ENCODE measurements around the gene SKP1. TPM values are rescaled to one million over a fixed set of nuclear protein-coding genes. Genes with fewer than 3 reads are reported as not detected.
A peak's percentile ranks its signal among the peaks of the same experiment; 100 is the strongest.

SKP1 gene
- total RNA-seq, 1 experiment from 2014 or later, result 415 TPM

DNA sequence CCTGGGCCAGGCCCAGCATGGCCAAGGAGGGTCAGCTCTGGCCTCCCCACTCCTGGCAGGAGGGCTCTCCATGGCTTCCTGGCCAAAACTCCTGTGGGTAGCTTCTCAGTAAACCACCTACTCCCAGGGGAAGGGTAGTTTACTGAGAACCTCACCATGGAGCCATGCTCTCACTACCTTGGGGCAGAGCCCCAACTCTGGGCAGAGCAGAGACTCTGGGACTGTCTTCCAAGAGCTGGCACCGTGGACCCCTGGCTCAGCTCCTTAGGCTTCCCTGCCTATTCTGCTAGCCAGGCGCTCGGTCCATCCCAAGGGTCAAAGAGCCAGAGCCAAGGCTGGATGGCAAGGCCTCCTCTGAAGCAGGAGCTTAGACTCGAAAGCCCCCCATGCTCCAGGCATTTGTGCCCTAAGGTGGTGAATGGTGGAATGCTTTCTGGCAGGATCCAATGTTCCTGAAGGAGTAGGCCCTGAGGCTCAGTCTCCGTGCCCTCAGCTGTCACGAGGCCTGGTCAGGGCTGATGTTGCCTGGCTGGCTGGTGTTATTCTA, 42.7 kb downstream of the SKP1 start:
- no peaks in the 10 kb centered on the region for H3K27me3 Mint-ChIP-seq (ENCODE audit: insufficient read depth, unreplicated experiment)
- ChIA-PET CTCF (interaction anchor here (0.5 to 19.8 kb wide), 5 partner anchors 13 to 92 kb away, joined by 4 to 867 read pairs (median 4); no protein-coding TSS in a partner anchor), POLR2A (interaction anchor here (1.0 kb wide), 1 partner anchor 121 kb away, joined by 3 read pairs; no protein-coding TSS in a partner anchor)
- TF ChIP-seq, protein P1, sequence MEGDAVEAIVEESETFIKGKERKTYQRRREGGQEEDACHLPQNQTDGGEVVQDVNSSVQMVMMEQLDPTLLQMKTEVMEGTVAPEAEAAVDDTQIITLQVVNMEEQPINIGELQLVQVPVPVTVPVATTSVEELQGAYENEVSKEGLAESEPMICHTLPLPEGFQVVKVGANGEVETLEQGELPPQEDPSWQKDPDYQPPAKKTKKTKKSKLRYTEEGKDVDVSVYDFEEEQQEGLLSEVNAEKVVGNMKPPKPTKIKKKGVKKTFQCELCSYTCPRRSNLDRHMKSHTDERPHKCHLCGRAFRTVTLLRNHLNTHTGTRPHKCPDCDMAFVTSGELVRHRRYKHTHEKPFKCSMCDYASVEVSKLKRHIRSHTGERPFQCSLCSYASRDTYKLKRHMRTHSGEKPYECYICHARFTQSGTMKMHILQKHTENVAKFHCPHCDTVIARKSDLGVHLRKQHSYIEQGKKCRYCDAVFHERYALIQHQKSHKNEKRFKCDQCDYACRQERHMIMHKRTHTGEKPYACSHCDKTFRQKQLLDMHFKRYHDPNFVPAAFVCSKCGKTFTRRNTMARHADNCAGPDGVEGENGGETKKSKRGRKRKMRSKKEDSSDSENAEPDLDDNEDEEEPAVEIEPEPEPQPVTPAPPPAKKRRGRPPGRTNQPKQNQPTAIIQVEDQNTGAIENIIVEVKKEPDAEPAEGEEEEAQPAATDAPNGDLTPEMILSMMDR (IDR thresholded peaks at IDR 0.05; ENCODE audit: unreplicated experiment), result no peak
- H3K4me1 Mint-ChIP-seq (ENCODE audit: insufficient read depth, unreplicated experiment), result peaks cover 5% of the 10 kb centered on the region
- peaks cover 48% of the 10 kb centered on the region for H3K36me3 Mint-ChIP-seq (ENCODE audit: insufficient read depth, unreplicated experiment)
- intact Hi-C loops (cut with micrococcal nuclease), result no loop called here
- no peak overlapping the region for H3K4me3 Mint-ChIP-seq (ENCODE audit: unreplicated experiment)
- no TSS peak for BruUV-seq (replicated peaks)
- H3K27ac Mint-ChIP-seq (ENCODE audit: low read depth, unreplicated experiment), result peak overlapping the region; percentile 60
- DNase-seq (ENCODE audit: unreplicated experiment), result no peak
- no peaks in the 10 kb centered on the region for H3K9me3 Mint-ChIP-seq (ENCODE audit: unreplicated experiment)

DNA sequence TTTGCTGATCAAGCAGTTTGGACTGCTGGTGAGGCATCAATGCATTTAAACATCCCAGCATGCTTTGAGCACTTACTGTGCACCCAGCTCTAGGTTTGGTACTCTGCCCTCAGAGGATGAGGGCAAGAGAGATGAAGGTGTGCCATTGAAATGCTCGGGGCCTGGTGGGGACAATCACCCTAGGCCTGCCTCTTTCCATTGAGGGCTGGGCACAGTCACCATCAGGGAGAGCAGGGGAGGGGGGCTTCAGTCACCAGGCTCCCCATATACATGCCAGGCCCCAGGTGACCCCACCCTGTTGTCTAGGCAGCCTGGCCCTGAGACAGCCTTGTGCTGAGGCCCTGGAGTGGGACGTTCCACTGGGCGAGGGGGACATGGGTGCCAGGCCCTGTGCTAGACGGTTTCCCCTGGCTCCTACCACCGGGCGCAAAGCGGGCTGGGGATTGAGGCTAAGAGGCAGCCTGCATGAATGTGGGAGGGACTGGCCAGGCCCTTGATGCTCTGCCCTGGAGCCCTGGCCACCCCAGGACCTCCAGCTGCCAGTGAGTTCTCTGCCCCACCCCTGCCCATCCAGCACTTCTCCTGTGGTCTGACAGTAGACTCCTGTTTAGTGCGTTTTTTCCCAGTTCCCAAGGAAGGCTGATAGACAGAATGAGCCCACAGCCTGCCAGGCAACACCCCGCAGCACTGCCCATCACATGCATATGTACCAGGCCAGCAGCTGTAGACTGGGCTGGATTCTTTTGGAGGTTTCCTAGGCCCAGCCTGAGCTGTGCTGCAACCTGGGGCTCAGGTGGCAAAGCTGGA, 43.4 kb downstream of the SKP1 start:
- H3K4me3 Mint-ChIP-seq (ENCODE audit: unreplicated experiment), result no peak overlapping the region
- no peaks in the 10 kb centered on the region for H3K4me1 Mint-ChIP-seq (ENCODE audit: insufficient read depth, unreplicated experiment)
- TF ChIP-seq, protein P1 (IDR thresholded peaks at IDR 0.05; ENCODE audit: unreplicated experiment), result no peak
- DNase-seq (ENCODE audit: unreplicated experiment), result no peak
- H3K27me3 Mint-ChIP-seq (ENCODE audit: insufficient read depth, unreplicated experiment), result no peaks in the 10 kb centered on the region
- ChIA-PET POLR2A (interaction anchor here (1.0 kb wide), 1 partner anchor 120 kb away, joined by 3 read pairs; no protein-coding TSS in a partner anchor), CTCF (interaction anchor here (1.0 to 19.8 kb wide), 4 partner anchors 14 to 91 kb away, joined by 4 to 867 read pairs (median 4); no protein-coding TSS in a partner anchor)
- H3K27ac Mint-ChIP-seq (ENCODE audit: low read depth, unreplicated experiment), result no peak overlapping the region
- BruUV-seq (replicated peaks), result no TSS peak
- peaks cover 51% of the 10 kb centered on the region for H3K36me3 Mint-ChIP-seq (ENCODE audit: insufficient read depth, unreplicated experiment)
- intact Hi-C loops (cut with micrococcal nuclease), result no loop called here
- H3K9me3 Mint-ChIP-seq (ENCODE audit: unreplicated experiment), result no peaks in the 10 kb centered on the region

DNA sequence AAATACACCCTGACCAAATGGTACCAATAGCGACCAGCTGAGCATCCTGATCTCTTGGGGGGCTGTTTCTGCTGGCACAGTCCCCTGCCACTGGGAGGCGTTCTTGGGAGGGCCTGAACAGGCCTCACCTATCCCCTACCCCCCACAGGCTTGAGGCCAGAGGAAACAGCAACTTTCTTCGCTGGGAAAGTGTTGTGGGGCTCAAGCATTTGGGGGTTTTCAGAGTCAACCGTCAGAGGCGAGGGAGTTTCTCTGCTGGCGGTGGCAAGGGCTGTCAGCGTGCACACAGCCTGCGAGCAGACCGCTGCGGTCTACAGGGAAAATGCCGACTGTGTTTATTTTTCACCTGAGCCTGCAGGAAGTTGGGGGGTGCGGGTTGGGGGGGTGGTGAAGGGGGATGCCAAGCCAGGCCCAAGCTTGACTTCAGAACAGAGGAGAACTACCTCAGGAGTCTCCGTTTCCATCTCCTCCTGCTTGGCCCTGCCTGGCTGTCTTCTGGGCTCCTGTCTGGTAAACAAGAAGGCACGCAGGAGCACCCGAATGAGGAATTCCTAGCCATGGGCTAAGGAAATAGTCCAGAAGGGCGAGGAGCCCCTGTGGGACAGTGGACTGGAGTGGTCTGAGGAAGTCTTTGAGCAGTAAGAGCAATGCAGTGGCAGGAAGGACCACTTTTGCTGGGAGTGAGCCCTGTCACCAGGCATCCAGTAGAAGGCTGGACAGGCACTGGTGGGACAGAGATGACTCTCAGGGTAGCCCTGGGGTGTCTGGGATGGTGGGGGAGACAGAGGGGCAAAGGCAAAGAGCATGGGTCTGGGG, 44.2 kb downstream of the SKP1 start:
- Mint-ChIP-seq H3K4me3 (ENCODE audit: unreplicated experiment) (no peak overlapping the region), H3K9me3 (ENCODE audit: unreplicated experiment) (no peaks in the 10 kb centered on the region), H3K36me3 (ENCODE audit: insufficient read depth, unreplicated experiment) (peaks cover 52% of the 10 kb centered on the region), H3K4me1 (ENCODE audit: insufficient read depth, unreplicated experiment) (no peaks in the 10 kb centered on the region), H3K27me3 (ENCODE audit: insufficient read depth, unreplicated experiment) (no peaks in the 10 kb centered on the region), H3K27ac (ENCODE audit: low read depth, unreplicated experiment) (no peak overlapping the region)
- POLR2A ChIA-PET, result no interaction called here
- no peak for DNase-seq (ENCODE audit: unreplicated experiment)
- CTCF ChIA-PET, result interaction anchor here (0.7 to 19.8 kb wide), 2 partner anchors 29 to 90 kb away, joined by 3 to 867 read pairs; no protein-coding TSS in a partner anchor
- intact Hi-C loops (cut with micrococcal nuclease), result no loop called here
- no TSS peak for BruUV-seq (replicated peaks)
- TF ChIP-seq, protein P1 (IDR thresholded peaks at IDR 0.05; ENCODE audit: unreplicated experiment), result no peak
